Endothelial cell of umbilical vein (primary cell): ENCODE data around the gene APEH.

ENCODE experiments used
- JUN ChIP-seq: IDR thresholded peaks from 2 replicates; pipeline ENCODE4 v1.6.1; 2011; ENCODE audit warnings: borderline replicate concordance, low read depth; ENCODE audit not compliant: insufficient read length, insufficient read depth
- MAX ChIP-seq: IDR thresholded peaks from 2 replicates; pipeline ENCODE4 v1.6.1; 2011; ENCODE audit not compliant: insufficient read depth, insufficient read length
- MYC ChIP-seq: IDR thresholded peaks from one replicate; pipeline ENCODE4 v1.6.1; 2011; ENCODE audit warnings: mild to moderate bottlenecking, low read depth, low read length
- POLR2A ChIP-seq: IDR thresholded peaks from 2 replicates; pipeline ENCODE4 v1.6.1; 2012; ENCODE audit warnings: low read depth, mild to moderate bottlenecking, control low read depth, low read length
- POLR2AphosphoS5 ChIP-seq: IDR thresholded peaks from 2 replicates; pipeline ENCODE4 v1.6.1; 2012; ENCODE audit warnings: low read depth, mild to moderate bottlenecking, control low read depth, low read length, moderate library complexity; ENCODE audit not compliant: insufficient read depth
- TF ChIP-seq, protein P1 (sequence below), 2 donors: IDR thresholded peaks; 1 replicate in 1 of 2; 2 replicates in 1 of 2; pipeline ENCODE4 v1.5.1; 2011; ENCODE audit warnings: low read length in 2 of 2, mild to moderate bottlenecking in 2 of 2, moderate library complexity in 2 of 2, control low read depth in 1 of 2, inconsistent platforms in 1 of 2, low read depth in 1 of 2; ENCODE audit not compliant: insufficient read depth in 1 of 2; ENCODE audit errors: extremely low read depth in 1 of 2

GRCh38 chr3:49700453-49701128, 26.4 kb downstream of the APEH start:
- TF ChIP-seq, protein P1, sequence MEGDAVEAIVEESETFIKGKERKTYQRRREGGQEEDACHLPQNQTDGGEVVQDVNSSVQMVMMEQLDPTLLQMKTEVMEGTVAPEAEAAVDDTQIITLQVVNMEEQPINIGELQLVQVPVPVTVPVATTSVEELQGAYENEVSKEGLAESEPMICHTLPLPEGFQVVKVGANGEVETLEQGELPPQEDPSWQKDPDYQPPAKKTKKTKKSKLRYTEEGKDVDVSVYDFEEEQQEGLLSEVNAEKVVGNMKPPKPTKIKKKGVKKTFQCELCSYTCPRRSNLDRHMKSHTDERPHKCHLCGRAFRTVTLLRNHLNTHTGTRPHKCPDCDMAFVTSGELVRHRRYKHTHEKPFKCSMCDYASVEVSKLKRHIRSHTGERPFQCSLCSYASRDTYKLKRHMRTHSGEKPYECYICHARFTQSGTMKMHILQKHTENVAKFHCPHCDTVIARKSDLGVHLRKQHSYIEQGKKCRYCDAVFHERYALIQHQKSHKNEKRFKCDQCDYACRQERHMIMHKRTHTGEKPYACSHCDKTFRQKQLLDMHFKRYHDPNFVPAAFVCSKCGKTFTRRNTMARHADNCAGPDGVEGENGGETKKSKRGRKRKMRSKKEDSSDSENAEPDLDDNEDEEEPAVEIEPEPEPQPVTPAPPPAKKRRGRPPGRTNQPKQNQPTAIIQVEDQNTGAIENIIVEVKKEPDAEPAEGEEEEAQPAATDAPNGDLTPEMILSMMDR (IDR thresholded peaks at IDR 0.05; ENCODE audit: extremely low read depth in 1 of 2, insufficient read depth in 1 of 2, low read depth in 1 of 2, low read length in 2 of 2) = peak in 1 of 2 donors; percentile 6
- TF ChIP-seq MAX (no peak), POLR2AphosphoS5 (no peak), MYC (no peak), POLR2A (no peak), JUN (no peak)
